Stomach (tissue), 4 donors: ENCODE data around the gene CYP26A1.

ENCODE experiments used
- POLR2A ChIP-seq, 4 donors: fragments of 450-650 bp; IDR thresholded peaks; one replicate each; pipeline ENCODE4 v1.6.1; 2016; ENCODE audit warnings: antibody characterized with exemption in 4 of 4, control low read depth in 2 of 4, mild to moderate bottlenecking in 1 of 4, moderate library complexity in 1 of 4
- POLR2AphosphoS5 ChIP-seq, 3 donors: sonication (generic); formaldehyde crosslinking; IDR thresholded peaks; one replicate each; pipeline ENCODE4 v1.6.1; 2016; ENCODE audit warnings: antibody characterized with exemption in 3 of 3
- TF ChIP-seq, protein P1 (sequence below), 7 experiments: fragments of 450-650 bp in 4 of 7; fragments of 200-600 bp in 3 of 7; sonication (generic) in 3 of 7; IDR thresholded peaks; one replicate each; pipeline ENCODE4 v1.5.1; 2016 to 2019; ENCODE audit warnings: antibody characterized with exemption in 7 of 7, control low read depth in 2 of 7, mild to moderate bottlenecking in 1 of 7

DNA sequence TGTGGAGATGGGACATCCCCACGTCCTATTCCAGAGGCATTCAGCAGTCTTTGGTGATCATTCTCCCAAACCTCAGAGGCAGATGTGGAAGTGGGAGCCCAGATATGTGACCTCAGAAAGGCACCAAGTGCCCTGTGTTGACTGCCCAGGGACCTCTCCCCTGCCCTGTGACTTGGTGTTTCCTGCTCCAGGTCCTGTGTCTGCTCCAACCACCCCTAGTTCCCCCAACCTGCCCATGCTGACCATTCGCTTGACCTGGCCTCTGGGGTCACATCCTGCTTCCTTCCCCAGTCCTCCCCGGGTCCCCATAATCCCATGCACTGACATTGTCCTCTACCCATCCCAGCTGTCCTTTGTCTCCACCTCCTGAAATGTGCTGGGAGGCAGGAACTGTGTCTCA, 7.6 kb downstream of the CYP26A1 start:
- TF ChIP-seq, protein P1, sequence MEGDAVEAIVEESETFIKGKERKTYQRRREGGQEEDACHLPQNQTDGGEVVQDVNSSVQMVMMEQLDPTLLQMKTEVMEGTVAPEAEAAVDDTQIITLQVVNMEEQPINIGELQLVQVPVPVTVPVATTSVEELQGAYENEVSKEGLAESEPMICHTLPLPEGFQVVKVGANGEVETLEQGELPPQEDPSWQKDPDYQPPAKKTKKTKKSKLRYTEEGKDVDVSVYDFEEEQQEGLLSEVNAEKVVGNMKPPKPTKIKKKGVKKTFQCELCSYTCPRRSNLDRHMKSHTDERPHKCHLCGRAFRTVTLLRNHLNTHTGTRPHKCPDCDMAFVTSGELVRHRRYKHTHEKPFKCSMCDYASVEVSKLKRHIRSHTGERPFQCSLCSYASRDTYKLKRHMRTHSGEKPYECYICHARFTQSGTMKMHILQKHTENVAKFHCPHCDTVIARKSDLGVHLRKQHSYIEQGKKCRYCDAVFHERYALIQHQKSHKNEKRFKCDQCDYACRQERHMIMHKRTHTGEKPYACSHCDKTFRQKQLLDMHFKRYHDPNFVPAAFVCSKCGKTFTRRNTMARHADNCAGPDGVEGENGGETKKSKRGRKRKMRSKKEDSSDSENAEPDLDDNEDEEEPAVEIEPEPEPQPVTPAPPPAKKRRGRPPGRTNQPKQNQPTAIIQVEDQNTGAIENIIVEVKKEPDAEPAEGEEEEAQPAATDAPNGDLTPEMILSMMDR (IDR thresholded peaks at IDR 0.05), result no peak
- TF ChIP-seq POLR2AphosphoS5 (IDR thresholded peaks at IDR 0.05) (no peak), POLR2A (IDR thresholded peaks at IDR 0.05) (no peak)
